GM23338 (cell line): ENCODE measurements around the gene MAP3K5.

ENCODE experiments used
- CTCF ChIP-seq, 2 experiments: fragments of 200-600 bp in 1 of 2; sonication (generic) in 1 of 2; conservative IDR thresholded peaks; 2 replicates each; pipeline versions ENCODE4 v1.5.1 to v1.6.1; 2016 to 2017; ENCODE audit warnings: antibody characterized with exemption in 2 of 2, low read depth in 2 of 2, mild to moderate bottlenecking in 2 of 2, moderate library complexity in 1 of 2
- EZH2 ChIP-seq: fragments of 200-600 bp; sonication (generic); IDR thresholded peaks from one replicate; pipeline ENCODE4 v1.8.0; 2017; ENCODE audit warnings: antibody characterized with exemption, mild to moderate bottlenecking, low read depth; ENCODE audit not compliant: unreplicated experiment
- EZH2phosphoT487 ChIP-seq: fragments of 200-600 bp; sonication (generic); IDR thresholded peaks from one replicate; pipeline ENCODE4 v1.8.1; 2018; ENCODE audit warnings: antibody characterized with exemption; ENCODE audit not compliant: unreplicated experiment
- POLR2AphosphoS5 ChIP-seq: IDR thresholded peaks from 2 replicates; pipeline ENCODE4 v1.6.1; 2016; ENCODE audit warnings: antibody characterized with exemption, low read depth

- TF ChIP-seq CTCF (conservative IDR thresholded peaks at IDR 0.05; ENCODE audit: low read depth in 2 of 2): no peak
- TF ChIP-seq POLR2AphosphoS5: no peak
- no peak for TF ChIP-seq EZH2
- no peak for TF ChIP-seq EZH2phosphoT487
Observed at GRCh38 chr6:136677344-136677743, 114.9 kb downstream of the MAP3K5 start.
